Activated naive CD8-positive, alpha-beta T cell (primary cell): ENCODE results near the gene ISCU.
"Not testable (repeated sequence)": the region's sequence is repeated elsewhere in the genome, so short reads cannot be mapped to it uniquely, and the experiment has no call there.

Experiments used
- H3K27ac Mint-ChIP-seq: one replicate; pipeline ENCODE4 v1.8.0; 2021; ENCODE audit warnings: mixed read lengths
- H3K27me3 Mint-ChIP-seq: one replicate; pipeline ENCODE4 v1.8.0; 2021; ENCODE audit warnings: mixed read lengths
- H3K36me3 Mint-ChIP-seq: one replicate; pipeline ENCODE4 v1.8.0; 2021; ENCODE audit warnings: mixed read lengths
- H3K4me1 Mint-ChIP-seq: one replicate; pipeline ENCODE4 v1.8.0; 2021; ENCODE audit warnings: low read depth, mixed read lengths
- H3K4me3 Mint-ChIP-seq: one replicate; pipeline ENCODE4 v1.8.0; 2021; ENCODE audit warnings: mild to moderate bottlenecking, mixed read lengths
- H3K9me3 Mint-ChIP-seq: one replicate; pipeline ENCODE4 v1.8.0; 2021; ENCODE audit warnings: low read depth, mixed read lengths

ISCU gene

GRCh38 chr12:108572166-108572790 is 9.9 kb downstream of the ISCU start:
- Mint-ChIP-seq H3K4me1 (peaks cover 88% of the 10 kb centered on the region), H3K9me3 (no peaks in the 10 kb centered on the region), H3K27me3 (no peaks in the 10 kb centered on the region), H3K4me3 (no peak overlapping the region), H3K27ac (no peak overlapping the region), H3K36me3 (peaks cover 8% of the 10 kb centered on the region)

DNA sequence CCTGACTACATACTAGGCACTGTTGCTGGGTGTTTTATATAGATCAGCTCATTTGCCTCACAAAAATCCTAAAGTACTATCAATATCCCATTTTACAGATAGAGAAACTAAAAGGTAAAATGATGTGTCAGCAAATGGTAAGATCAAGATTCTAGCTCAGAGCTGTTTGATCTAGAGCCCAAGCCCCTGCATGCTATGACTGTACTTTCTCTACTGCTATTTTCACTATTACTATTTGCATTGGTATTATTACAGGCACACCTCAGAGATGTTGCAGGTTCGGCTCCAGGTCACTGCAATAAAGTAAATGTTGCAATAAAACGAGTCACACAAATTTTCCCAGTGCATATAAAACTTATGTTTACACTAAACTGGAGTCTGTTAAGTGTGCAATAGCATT is 10.9 kb downstream of the ISCU start:
- Mint-ChIP-seq H3K4me1 (peaks cover 79% of the 10 kb centered on the region), H3K27ac (peak overlapping the region; percentile 79), H3K4me3 (peak overlapping the region; percentile 4), H3K36me3 (peaks cover 6% of the 10 kb centered on the region), H3K9me3 (no peaks in the 10 kb centered on the region), H3K27me3 (no peaks in the 10 kb centered on the region)

- not testable (repeated sequence) for H3K36me3 Mint-ChIP-seq, H3K27ac Mint-ChIP-seq, H3K9me3 Mint-ChIP-seq, H3K4me3 Mint-ChIP-seq, H3K27me3 Mint-ChIP-seq
- peaks cover 72% of the 10 kb centered on the region for H3K4me1 Mint-ChIP-seq
Observed at GRCh38 chr12:108574276-108574675, 11.9 kb downstream of the ISCU start.

- Mint-ChIP-seq H3K9me3 (peaks cover 7% of the 10 kb centered on the region), H3K4me1 (peaks cover 61% of the 10 kb centered on the region), H3K4me3 (peak overlapping the region; percentile 68), H3K27ac (peak overlapping the region; percentile 34), H3K36me3 (no peaks in the 10 kb centered on the region), H3K27me3 (no peaks in the 10 kb centered on the region)
Observed at GRCh38 chr12:108575199-108575912, 13.0 kb downstream of the ISCU start.

GRCh38 chr12:108576660-108577234 is 14.4 kb downstream of the ISCU start:
- peaks cover 49% of the 10 kb centered on the region for H3K4me1 Mint-ChIP-seq
- H3K4me3 Mint-ChIP-seq: no peak overlapping the region
- H3K36me3 Mint-ChIP-seq: no peaks in the 10 kb centered on the region
- H3K27me3 Mint-ChIP-seq: no peaks in the 10 kb centered on the region
- peak overlapping the region; percentile 64 for H3K27ac Mint-ChIP-seq
- peaks cover 7% of the 10 kb centered on the region for H3K9me3 Mint-ChIP-seq

GRCh38 chr12:108577458-108577857 is 15.1 kb downstream of the ISCU start:
- Mint-ChIP-seq H3K4me1 (peaks cover 44% of the 10 kb centered on the region), H3K9me3 (peaks cover 7% of the 10 kb centered on the region), H3K36me3 (no peaks in the 10 kb centered on the region), H3K4me3 (no peak overlapping the region), H3K27ac (peak overlapping the region; percentile 28), H3K27me3 (no peaks in the 10 kb centered on the region)

DNA sequence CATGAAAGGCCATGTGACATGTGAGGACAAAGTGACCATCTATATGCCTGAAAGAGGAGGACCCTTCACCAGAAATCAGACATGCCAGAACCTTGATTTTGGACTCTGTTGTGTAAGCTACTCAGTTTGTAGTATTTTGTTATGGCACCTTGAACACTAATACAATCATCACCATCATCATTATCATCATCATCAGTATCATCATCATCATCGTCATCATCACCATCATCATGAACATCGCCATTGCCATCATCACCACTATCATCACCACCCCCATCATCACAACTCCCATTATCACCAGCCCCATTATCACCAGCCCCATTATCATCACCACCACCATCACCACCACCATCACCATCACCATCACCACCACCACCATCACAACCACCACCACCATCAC is 15.9 kb downstream of the ISCU start:
- Mint-ChIP-seq H3K27me3 (no peaks in the 10 kb centered on the region), H3K9me3 (peaks cover 7% of the 10 kb centered on the region), H3K27ac (no peak overlapping the region)

DNA sequence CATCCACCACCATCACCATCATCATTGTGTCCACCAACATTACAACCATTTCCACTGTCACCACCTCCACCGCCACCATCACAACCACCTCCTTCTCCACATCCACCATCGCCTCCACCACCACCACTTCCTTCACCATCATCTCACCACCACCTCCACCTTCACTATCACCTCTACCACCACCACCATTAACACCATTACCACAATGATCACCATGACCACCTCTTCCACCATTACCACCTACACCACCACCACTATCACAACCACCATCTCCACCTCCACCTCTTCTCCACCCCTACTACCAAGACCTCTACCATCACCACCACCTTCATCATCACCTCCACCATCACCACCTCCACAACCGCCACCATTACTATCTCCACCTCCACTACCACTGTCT is 16.4 kb downstream of the ISCU start:
- H3K4me3 Mint-ChIP-seq: no peak overlapping the region

More for the DNA sequence above, 15.9 kb downstream of the ISCU start:
- no peaks in the 10 kb centered on the region for H3K36me3 Mint-ChIP-seq
- H3K4me3 Mint-ChIP-seq: no peak overlapping the region
- H3K4me1 Mint-ChIP-seq: peaks cover 37% of the 10 kb centered on the region

GRCh38 chr12:108580531-108580930 is 18.1 kb downstream of the ISCU start:
- no peak overlapping the region for H3K27ac Mint-ChIP-seq
- H3K4me1 Mint-ChIP-seq: peaks cover 17% of the 10 kb centered on the region
- H3K9me3 Mint-ChIP-seq: peaks cover 7% of the 10 kb centered on the region
- no peak overlapping the region for H3K4me3 Mint-ChIP-seq
- no peaks in the 10 kb centered on the region for H3K27me3 Mint-ChIP-seq
- no peaks in the 10 kb centered on the region for H3K36me3 Mint-ChIP-seq

More for the DNA sequence above, 16.4 kb downstream of the ISCU start:
- Mint-ChIP-seq H3K4me1 (peaks cover 32% of the 10 kb centered on the region), H3K27me3 (no peaks in the 10 kb centered on the region), H3K9me3 (peaks cover 7% of the 10 kb centered on the region), H3K36me3 (no peaks in the 10 kb centered on the region), H3K27ac (peak overlapping the region; percentile 12)

DNA sequence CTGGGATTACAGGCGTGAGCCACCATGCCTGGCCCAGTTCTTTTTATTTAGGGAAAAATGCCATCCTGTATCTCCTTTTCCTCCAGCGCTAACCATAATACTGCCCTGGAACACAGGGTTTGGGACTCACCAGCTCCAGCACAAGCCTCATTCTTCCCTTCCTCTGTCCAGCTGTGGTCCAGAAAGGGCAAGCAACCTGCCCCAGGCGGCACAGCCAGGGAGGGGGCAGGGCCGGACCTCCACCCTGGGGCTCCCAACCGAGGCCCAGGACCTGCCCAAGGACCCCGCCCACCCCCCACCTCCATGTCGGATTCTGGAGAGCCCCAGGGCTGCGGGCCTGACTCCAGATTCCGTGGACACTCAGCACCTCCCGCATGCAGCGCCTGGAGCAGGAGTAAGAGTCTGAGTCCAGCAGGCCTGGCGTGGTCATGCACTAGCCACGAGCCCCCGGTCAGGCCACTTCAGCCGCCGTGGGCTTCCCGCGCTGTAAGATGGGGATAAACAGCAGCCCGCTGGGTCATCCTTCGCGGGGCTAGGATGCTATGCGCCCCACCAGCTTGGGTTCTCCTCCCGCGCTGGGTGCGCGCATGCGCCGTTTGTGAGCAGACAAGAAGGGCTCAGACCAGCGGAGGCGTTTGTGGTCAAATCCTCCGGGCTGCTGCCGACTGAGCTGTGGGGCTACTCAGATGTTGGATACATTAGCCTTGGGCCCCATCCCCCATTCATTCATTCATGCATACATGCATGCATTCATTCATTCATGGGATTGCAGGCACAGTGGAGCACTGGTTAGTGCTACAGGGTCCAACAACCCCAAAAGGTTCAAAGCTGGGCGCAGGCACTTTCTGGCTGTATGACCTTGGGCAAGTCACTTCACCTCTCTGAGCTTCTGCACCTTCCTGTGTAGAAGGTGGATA is 19.2 kb downstream of the ISCU start:
- no peak overlapping the region for H3K4me3 Mint-ChIP-seq
- peaks cover 8% of the 10 kb centered on the region for H3K4me1 Mint-ChIP-seq
- no peaks in the 10 kb centered on the region for H3K36me3 Mint-ChIP-seq
- no peaks in the 10 kb centered on the region for H3K27me3 Mint-ChIP-seq
- H3K27ac Mint-ChIP-seq: no peak overlapping the region
- H3K9me3 Mint-ChIP-seq: peaks cover 7% of the 10 kb centered on the region

- no peak overlapping the region for H3K27ac Mint-ChIP-seq
- H3K4me3 Mint-ChIP-seq: no peak overlapping the region
- no peaks in the 10 kb centered on the region for H3K27me3 Mint-ChIP-seq
- H3K4me1 Mint-ChIP-seq: peaks cover 4% of the 10 kb centered on the region
- no peaks in the 10 kb centered on the region for H3K36me3 Mint-ChIP-seq
- H3K9me3 Mint-ChIP-seq: peaks cover 7% of the 10 kb centered on the region
Observed at GRCh38 chr12:108582509-108582908, 20.1 kb downstream of the ISCU start.

GRCh38 chr12:108582978-108583770 is 20.8 kb downstream of the ISCU start:
- peaks cover 2% of the 10 kb centered on the region for H3K4me1 Mint-ChIP-seq
- H3K27ac Mint-ChIP-seq: no peak overlapping the region
- no peaks in the 10 kb centered on the region for H3K36me3 Mint-ChIP-seq
- H3K4me3 Mint-ChIP-seq: no peak overlapping the region
- H3K27me3 Mint-ChIP-seq: no peaks in the 10 kb centered on the region
- peaks cover 7% of the 10 kb centered on the region for H3K9me3 Mint-ChIP-seq

- no peak overlapping the region for H3K27ac Mint-ChIP-seq
- H3K27me3 Mint-ChIP-seq: no peaks in the 10 kb centered on the region
- peaks cover 2% of the 10 kb centered on the region for H3K9me3 Mint-ChIP-seq
- no peaks in the 10 kb centered on the region for H3K36me3 Mint-ChIP-seq
- no peaks in the 10 kb centered on the region for H3K4me1 Mint-ChIP-seq
- no peak overlapping the region for H3K4me3 Mint-ChIP-seq
Observed at GRCh38 chr12:108583991-108584390, 21.6 kb downstream of the ISCU start.

GRCh38 chr12:108584456-108585065 is 22.2 kb downstream of the ISCU start:
- no peak overlapping the region for H3K4me3 Mint-ChIP-seq
- no peaks in the 10 kb centered on the region for H3K27me3 Mint-ChIP-seq
- H3K36me3 Mint-ChIP-seq: no peaks in the 10 kb centered on the region
- H3K4me1 Mint-ChIP-seq: no peaks in the 10 kb centered on the region
- H3K27ac Mint-ChIP-seq: no peak overlapping the region
- no peaks in the 10 kb centered on the region for H3K9me3 Mint-ChIP-seq
